Mesothelial cell of epicardium (in vitro differentiated cells): ENCODE data around the gene CHRNG. TPM values are rescaled to one million over a fixed set of nuclear protein-coding genes. Genes with fewer than 3 reads are reported as not detected.

Source experiments
- DNase-seq, 2 experiments: peaks; one replicate each; pipeline ENCODE4 v3.0.0; 2021; ENCODE audit warnings: low spot score in 2 of 2; ENCODE audit not compliant: unreplicated experiment in 2 of 2
- H3K27ac Mint-ChIP-seq: 2 replicates; pipeline ENCODE4 v1.8.0; 2021; ENCODE audit warnings: mixed read lengths
- H3K27me3 Mint-ChIP-seq: 2 replicates; pipeline ENCODE4 v1.8.0; 2021; ENCODE audit warnings: low read depth, mixed read lengths
- H3K36me3 Mint-ChIP-seq: 2 replicates; pipeline ENCODE4 v1.8.0; 2021; ENCODE audit warnings: mixed read lengths
- H3K4me1 Mint-ChIP-seq: 2 replicates; pipeline ENCODE4 v1.8.0; 2021; ENCODE audit warnings: mixed read lengths
- H3K4me3 Mint-ChIP-seq: 2 replicates; pipeline ENCODE4 v1.8.0; 2021; ENCODE audit warnings: mild to moderate bottlenecking, moderate library complexity, mixed read lengths
- H3K9me3 Mint-ChIP-seq: 2 replicates; pipeline ENCODE4 v1.8.0; 2021; ENCODE audit warnings: mixed read lengths
- CTCF ChIP-seq: fragments of 200-600 bp; sonication (generic); IDR thresholded peaks from one replicate; pipeline ENCODE4 v1.5.0; 2021; ENCODE audit warnings: antibody characterized with exemption; ENCODE audit not compliant: unreplicated experiment
- total RNA-seq: library from RNA; stranded (reverse); gene quantifications from 3 replicates; pipeline ENCODE4 v1.2.1, GENCODE V29; 2021

Gene CHRNG
- total RNA-seq, 1 donor from 2014 or later: not detected

- Mint-ChIP-seq H3K4me3 (no peak overlapping the region), H3K27ac (no peak overlapping the region), H3K9me3 (peaks cover 4% of the 10 kb centered on the region), H3K4me1 (peaks cover 12% of the 10 kb centered on the region), H3K36me3 (peaks cover 16% of the 10 kb centered on the region), H3K27me3 (no peaks in the 10 kb centered on the region)
- no peak for DNase-seq
- no peak for TF ChIP-seq CTCF
These were observed 1.9 kb downstream of the CHRNG start for GRCh38 chr2:232541195-232541960.

- no peak for TF ChIP-seq CTCF
- Mint-ChIP-seq H3K27ac (no peak overlapping the region), H3K36me3 (peaks cover 20% of the 10 kb centered on the region), H3K4me3 (no peak overlapping the region), H3K4me1 (peaks cover 12% of the 10 kb centered on the region), H3K27me3 (no peaks in the 10 kb centered on the region), H3K9me3 (peaks cover 3% of the 10 kb centered on the region)
- no peak for DNase-seq
These were observed 2.6 kb downstream of the CHRNG start for GRCh38 chr2:232541961-232542714.

DNA sequence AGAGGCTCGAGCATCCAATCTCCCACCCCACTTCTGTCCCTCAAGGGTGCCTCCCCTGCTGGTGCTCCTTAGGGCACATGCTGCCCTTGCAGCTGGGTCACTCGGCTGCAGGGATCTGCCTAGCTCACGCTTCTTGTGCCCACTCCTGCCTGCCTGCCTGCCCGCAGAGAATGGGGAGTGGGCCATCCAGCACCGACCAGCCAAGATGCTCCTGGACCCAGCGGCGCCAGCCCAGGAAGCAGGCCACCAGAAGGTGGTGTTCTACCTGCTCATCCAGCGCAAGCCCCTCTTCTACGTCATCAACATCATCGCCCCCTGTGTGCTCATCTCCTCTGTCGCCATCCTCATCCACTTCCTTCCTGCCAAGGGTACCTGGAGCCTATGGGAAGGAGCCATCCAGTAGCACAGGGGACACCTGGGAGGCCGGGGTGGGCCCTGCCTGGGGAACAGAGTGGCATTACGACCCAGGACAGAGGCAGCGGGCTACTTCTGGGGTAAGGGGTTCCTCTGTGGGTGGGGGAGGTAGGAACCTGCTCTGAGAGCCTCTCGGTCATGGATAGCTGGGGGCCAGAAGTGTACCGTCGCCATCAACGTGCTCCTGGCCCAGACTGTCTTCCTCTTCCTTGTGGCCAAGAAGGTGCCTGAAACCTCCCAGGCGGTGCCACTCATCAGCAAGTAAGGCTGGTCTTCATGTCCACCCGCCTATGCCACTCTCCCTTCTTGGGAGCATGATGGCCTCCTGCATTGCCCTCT is 3.4 kb downstream of the CHRNG start:
- no peak for DNase-seq
- Mint-ChIP-seq H3K9me3 (peaks cover 4% of the 10 kb centered on the region), H3K36me3 (peaks cover 26% of the 10 kb centered on the region), H3K4me1 (peaks cover 12% of the 10 kb centered on the region), H3K27me3 (no peaks in the 10 kb centered on the region), H3K27ac (no peak overlapping the region), H3K4me3 (no peak overlapping the region)
- TF ChIP-seq CTCF: no peak

DNA sequence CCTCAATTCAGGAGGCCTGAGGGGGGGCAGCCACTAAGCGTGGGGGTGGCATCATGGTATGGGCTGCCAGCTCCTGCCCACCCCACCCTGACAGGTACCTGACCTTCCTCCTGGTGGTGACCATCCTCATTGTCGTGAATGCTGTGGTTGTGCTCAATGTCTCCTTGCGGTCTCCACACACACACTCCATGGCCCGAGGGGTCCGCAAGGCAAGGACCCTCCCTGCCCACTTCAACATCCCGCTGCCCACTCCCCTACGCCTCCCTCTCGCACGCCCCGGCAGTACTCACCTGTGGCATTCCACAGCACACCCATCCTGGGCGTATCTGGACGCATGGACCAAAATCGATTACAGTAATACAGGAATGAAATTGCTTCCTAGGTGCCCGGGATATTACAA is 4.0 kb downstream of the CHRNG start:
- Mint-ChIP-seq H3K4me1 (peaks cover 9% of the 10 kb centered on the region), H3K27ac (no peak overlapping the region), H3K9me3 (peaks cover 10% of the 10 kb centered on the region), H3K27me3 (no peaks in the 10 kb centered on the region), H3K4me3 (no peak overlapping the region), H3K36me3 (peaks cover 32% of the 10 kb centered on the region)
- DNase-seq: no peak
- no peak for TF ChIP-seq CTCF

DNA sequence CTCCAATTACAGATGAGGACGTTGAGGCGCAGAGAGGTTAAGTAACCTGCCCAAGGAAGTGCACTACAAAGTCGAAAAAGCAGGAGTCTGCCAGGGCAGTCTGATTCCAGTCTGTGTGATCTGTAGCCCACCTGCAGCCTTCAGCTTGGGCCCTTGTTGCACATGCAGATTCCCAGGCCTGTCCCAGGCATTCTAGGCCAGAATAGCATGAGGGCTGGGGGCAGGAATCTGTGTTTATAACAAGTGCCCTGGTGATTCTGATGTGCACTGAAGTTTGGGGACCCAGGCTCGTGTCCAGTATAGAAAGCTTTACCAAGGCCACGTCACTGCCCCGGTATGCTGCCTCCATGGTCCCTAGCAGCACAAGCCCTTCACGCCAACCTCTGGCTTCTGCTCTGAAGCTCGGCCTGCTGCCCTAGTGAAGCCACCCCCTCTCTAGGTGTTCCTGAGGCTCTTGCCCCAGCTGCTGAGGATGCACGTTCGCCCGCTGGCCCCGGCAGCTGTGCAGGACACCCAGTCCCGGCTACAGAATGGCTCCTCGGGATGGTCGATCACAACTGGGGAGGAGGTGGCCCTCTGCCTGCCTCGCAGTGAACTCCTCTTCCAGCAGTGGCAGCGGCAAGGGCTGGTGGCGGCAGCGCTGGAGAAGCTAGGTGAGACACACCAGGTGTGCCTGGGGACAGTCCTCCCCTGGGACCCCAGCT is 4.6 kb downstream of the CHRNG start:
- Mint-ChIP-seq H3K36me3 (peaks cover 38% of the 10 kb centered on the region), H3K4me1 (peaks cover 6% of the 10 kb centered on the region), H3K9me3 (peaks cover 16% of the 10 kb centered on the region), H3K27ac (no peak overlapping the region), H3K27me3 (no peaks in the 10 kb centered on the region), H3K4me3 (no peak overlapping the region)
- DNase-seq: no peak
- no peak for TF ChIP-seq CTCF
